ENCODE results near the gene ANKEF1. TPM values are rescaled to one million over a fixed set of nuclear protein-coding genes. Genes with fewer than 3 reads are reported as not detected.

Gene ANKEF1
- total RNA-seq, 1 experiment from 2014 or later, result 3.9 TPM

DNA sequence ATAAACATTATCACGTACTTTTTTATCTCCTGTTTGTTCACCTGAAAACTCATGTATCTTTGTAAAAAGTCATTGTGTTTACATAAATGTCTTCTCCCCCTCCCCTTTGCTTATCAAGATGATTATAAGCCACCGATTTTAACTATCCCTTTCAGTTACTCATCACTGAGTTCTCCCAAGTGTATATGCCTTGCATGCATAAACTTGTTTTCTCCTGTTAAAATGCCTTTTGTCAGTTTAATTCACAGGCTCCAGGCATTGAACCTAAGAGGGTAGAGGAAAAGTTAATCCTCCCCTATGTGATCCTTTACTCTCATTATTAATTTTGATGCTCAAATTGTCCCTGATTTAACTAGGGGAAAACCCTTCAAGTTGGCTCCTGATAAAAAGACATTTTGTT is 24.2 kb downstream of the ANKEF1 start:
- intact Hi-C loops (cut with micrococcal nuclease; ENCODE audit: unreplicated experiment), result no loop called here
- no peak for DNase-seq
- CTCF ChIA-PET, result no interaction called here
- Histone ChIP-seq H3K4me3 (ENCODE audit: low read depth, low read length) (no peak overlapping the region), H3K4me1 (no peaks in the 10 kb centered on the region), H3K27me3 (replicated peaks; ENCODE audit: control insufficient read depth, insufficient read depth, low read length) (no peaks in the 10 kb centered on the region), H3K36me3 (ENCODE audit: control insufficient read depth, insufficient read depth, low read length) (no peaks in the 10 kb centered on the region), H3K9me3 (no peaks in the 10 kb centered on the region)
- TF ChIP-seq, protein P1, sequence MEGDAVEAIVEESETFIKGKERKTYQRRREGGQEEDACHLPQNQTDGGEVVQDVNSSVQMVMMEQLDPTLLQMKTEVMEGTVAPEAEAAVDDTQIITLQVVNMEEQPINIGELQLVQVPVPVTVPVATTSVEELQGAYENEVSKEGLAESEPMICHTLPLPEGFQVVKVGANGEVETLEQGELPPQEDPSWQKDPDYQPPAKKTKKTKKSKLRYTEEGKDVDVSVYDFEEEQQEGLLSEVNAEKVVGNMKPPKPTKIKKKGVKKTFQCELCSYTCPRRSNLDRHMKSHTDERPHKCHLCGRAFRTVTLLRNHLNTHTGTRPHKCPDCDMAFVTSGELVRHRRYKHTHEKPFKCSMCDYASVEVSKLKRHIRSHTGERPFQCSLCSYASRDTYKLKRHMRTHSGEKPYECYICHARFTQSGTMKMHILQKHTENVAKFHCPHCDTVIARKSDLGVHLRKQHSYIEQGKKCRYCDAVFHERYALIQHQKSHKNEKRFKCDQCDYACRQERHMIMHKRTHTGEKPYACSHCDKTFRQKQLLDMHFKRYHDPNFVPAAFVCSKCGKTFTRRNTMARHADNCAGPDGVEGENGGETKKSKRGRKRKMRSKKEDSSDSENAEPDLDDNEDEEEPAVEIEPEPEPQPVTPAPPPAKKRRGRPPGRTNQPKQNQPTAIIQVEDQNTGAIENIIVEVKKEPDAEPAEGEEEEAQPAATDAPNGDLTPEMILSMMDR (IDR thresholded peaks at IDR 0.05; ENCODE audit: insufficient read depth in 1 of 2, low read depth in 1 of 2, low read length in 1 of 2, severe bottlenecking in 1 of 2, unreplicated experiment in 1 of 2), result no peak
- H3K9me3 Mint-ChIP-seq (ENCODE audit: unreplicated experiment), result no peaks in the 10 kb centered on the region
- peaks cover 3% of the 10 kb centered on the region for H3K27me3 Mint-ChIP-seq (ENCODE audit: insufficient read depth, unreplicated experiment)
- H3K27ac Mint-ChIP-seq (ENCODE audit: unreplicated experiment), result no peak overlapping the region
- no TSS peak for BruUV-seq (replicated peaks)
- H3K4me3 Mint-ChIP-seq (ENCODE audit: unreplicated experiment), result no peak overlapping the region
- no peaks in the 10 kb centered on the region for H3K36me3 Mint-ChIP-seq (ENCODE audit: insufficient read depth, unreplicated experiment)
- POLR2A ChIA-PET, result no interaction called here
- H3K4me1 Mint-ChIP-seq (ENCODE audit: low read depth, unreplicated experiment), result peaks cover 9% of the 10 kb centered on the region

DNA sequence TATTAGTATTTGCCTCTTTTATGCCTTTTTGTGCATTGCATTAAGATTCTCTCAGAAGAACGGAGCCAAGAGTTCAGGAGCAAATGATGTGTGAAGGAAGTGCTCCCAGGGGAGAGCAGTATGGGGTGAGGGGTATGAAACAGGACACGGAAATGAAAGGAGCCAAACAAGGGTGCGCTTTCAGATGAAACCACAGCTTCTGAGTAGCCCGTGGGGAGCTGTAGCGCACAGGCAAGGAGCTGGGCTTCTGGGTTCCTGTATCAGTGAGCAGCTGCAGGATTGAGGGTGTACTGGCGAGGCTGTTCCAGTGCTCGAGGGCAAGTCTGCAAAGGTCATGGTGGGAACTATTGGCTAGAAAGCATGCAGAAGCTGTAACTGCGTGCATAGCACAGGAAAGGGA is 25.4 kb downstream of the ANKEF1 start:
- POLR2A ChIA-PET, result no interaction called here
- H3K4me3 ChIP-seq (ENCODE audit: low read depth, low read length), result no peak overlapping the region
- TF ChIP-seq, protein P1 (IDR thresholded peaks at IDR 0.05; ENCODE audit: insufficient read depth in 1 of 2, low read depth in 1 of 2, low read length in 1 of 2, severe bottlenecking in 1 of 2, unreplicated experiment in 1 of 2), result no peak
- BruUV-seq (replicated peaks), result no TSS peak
- H3K4me1 ChIP-seq, result no peaks in the 10 kb centered on the region
- no peaks in the 10 kb centered on the region for H3K9me3 Mint-ChIP-seq (ENCODE audit: unreplicated experiment)
- H3K36me3 ChIP-seq (ENCODE audit: control insufficient read depth, insufficient read depth, low read length), result no peaks in the 10 kb centered on the region
- no peaks in the 10 kb centered on the region for H3K27me3 ChIP-seq (replicated peaks; ENCODE audit: control insufficient read depth, insufficient read depth, low read length)
- no peak overlapping the region for H3K27ac Mint-ChIP-seq (ENCODE audit: unreplicated experiment)
- no peaks in the 10 kb centered on the region for H3K36me3 Mint-ChIP-seq (ENCODE audit: insufficient read depth, unreplicated experiment)
- CTCF ChIA-PET, result no interaction called here
- DNase-seq, result no peak
- H3K9me3 ChIP-seq, result no peaks in the 10 kb centered on the region
- peaks cover 9% of the 10 kb centered on the region for H3K27me3 Mint-ChIP-seq (ENCODE audit: insufficient read depth, unreplicated experiment)
- H3K4me1 Mint-ChIP-seq (ENCODE audit: low read depth, unreplicated experiment), result peaks cover 9% of the 10 kb centered on the region
- intact Hi-C loops (cut with micrococcal nuclease; ENCODE audit: unreplicated experiment), result no loop called here
- no peak overlapping the region for H3K4me3 Mint-ChIP-seq (ENCODE audit: unreplicated experiment)

DNA sequence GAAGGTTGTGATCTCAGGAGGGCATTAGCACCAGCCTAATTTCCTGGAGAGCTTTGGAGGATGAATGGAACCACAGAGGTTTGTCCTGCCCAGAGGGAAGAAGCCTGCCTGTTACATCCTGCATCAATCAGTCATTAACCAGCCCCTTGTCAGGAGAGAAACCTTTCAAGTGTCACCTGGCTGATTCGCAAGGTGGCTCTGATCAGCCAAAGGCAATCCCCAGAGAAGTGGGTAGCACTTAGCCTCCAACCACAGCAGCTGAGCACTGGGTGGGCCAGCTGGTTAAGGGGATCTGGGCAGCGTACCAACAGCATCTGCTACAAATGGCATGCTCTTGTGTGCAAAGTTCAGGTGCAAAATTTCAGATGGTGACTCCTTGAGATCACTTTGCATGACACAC is 26.9 kb downstream of the ANKEF1 start:
- Histone ChIP-seq H3K27me3 (replicated peaks; ENCODE audit: control insufficient read depth, insufficient read depth, low read length) (no peaks in the 10 kb centered on the region), H3K36me3 (ENCODE audit: control insufficient read depth, insufficient read depth, low read length) (no peaks in the 10 kb centered on the region), H3K9me3 (no peaks in the 10 kb centered on the region), H3K4me1 (no peaks in the 10 kb centered on the region), H3K4me3 (ENCODE audit: low read depth, low read length) (no peak overlapping the region)
- Mint-ChIP-seq H3K27ac (ENCODE audit: unreplicated experiment) (no peak overlapping the region), H3K27me3 (ENCODE audit: insufficient read depth, unreplicated experiment) (peaks cover 18% of the 10 kb centered on the region), H3K36me3 (ENCODE audit: insufficient read depth, unreplicated experiment) (no peaks in the 10 kb centered on the region), H3K4me1 (ENCODE audit: low read depth, unreplicated experiment) (peaks cover 9% of the 10 kb centered on the region), H3K9me3 (ENCODE audit: unreplicated experiment) (no peaks in the 10 kb centered on the region), H3K4me3 (ENCODE audit: unreplicated experiment) (no peak overlapping the region)
- POLR2A ChIA-PET, result no interaction called here
- no peak for DNase-seq
- CTCF ChIA-PET, result no interaction called here
- TF ChIP-seq, protein P1 (IDR thresholded peaks at IDR 0.05; ENCODE audit: insufficient read depth in 1 of 2, low read depth in 1 of 2, low read length in 1 of 2, severe bottlenecking in 1 of 2, unreplicated experiment in 1 of 2), result no peak
- intact Hi-C loops (cut with micrococcal nuclease; ENCODE audit: unreplicated experiment), result no loop called here
- BruUV-seq (replicated peaks), result no TSS peak
